Activated CD4-positive, alpha-beta T cell treated with anti-CD3 and anti-CD28 coated beads, Interleukin-2, amount 10 ng/mL, durations not matched to agents 7 days and 5 days (primary cell): ENCODE results near the gene ARHGAP21. TPM values are rescaled to one million over a fixed set of nuclear protein-coding genes. Genes with fewer than 3 reads are reported as not detected.

ENCODE experiments used
- CTCF ChIA-PET: fragments of 350-600 bp; sonication (Branson Sonifier 250); formaldehyde crosslinking; loops from one replicate; lab custom pipeline; 2021; ENCODE audit warnings: antibody characterized with exemption; lab: Charles Lee
- POLR2A ChIA-PET: fragments of 350-600 bp; sonication (Branson Sonifier 250); formaldehyde crosslinking; loops from one replicate; lab custom pipeline; 2021; ENCODE audit warnings: antibody characterized with exemption; lab: Charles Lee
- DNase-seq: peaks from one replicate; pipeline ENCODE4 v3.0.0-alpha.2; 2020
- H3K27ac Mint-ChIP-seq: one replicate; pipeline ENCODE4 v1.8.0; 2021; ENCODE audit warnings: mild to moderate bottlenecking, moderate library complexity, mixed read lengths
- H3K27me3 Mint-ChIP-seq: one replicate; pipeline ENCODE4 v1.8.0; 2021; ENCODE audit warnings: mixed read lengths
- H3K36me3 Mint-ChIP-seq: one replicate; pipeline ENCODE4 v1.8.0; 2021; ENCODE audit warnings: low read depth, mixed read lengths
- H3K4me1 Mint-ChIP-seq: one replicate; pipeline ENCODE4 v1.8.0; 2021; ENCODE audit warnings: mixed read lengths
- H3K4me3 Mint-ChIP-seq: one replicate; pipeline ENCODE4 v1.8.0; 2021; ENCODE audit warnings: mild to moderate bottlenecking, moderate library complexity, mixed read lengths
- H3K9me3 Mint-ChIP-seq: one replicate; pipeline ENCODE4 v1.8.0; 2021; ENCODE audit warnings: mixed read lengths
- total RNA-seq, 2 experiments: library from RNA; stranded (reverse); gene quantifications; one replicate each; pipeline ENCODE4 v1.2.3, GENCODE V29; 2021

ARHGAP21 gene
- total RNA-seq, 2 experiments from 2014 or later: 26.1 to 27.4 TPM

GRCh38 chr10:24698270-24698669 lies 25.4 kb downstream of the ARHGAP21 start:
- H3K27ac Mint-ChIP-seq: no peak overlapping the region
- ChIA-PET POLR2A (no interaction called here), CTCF (interaction anchor here (0.7 to 0.8 kb wide), 2 partner anchors 11 to 39 kb away, joined by 3 read pairs; no protein-coding TSS in a partner anchor)
- no peaks in the 10 kb centered on the region for H3K36me3 Mint-ChIP-seq
- no peak overlapping the region for H3K4me3 Mint-ChIP-seq
- no peaks in the 10 kb centered on the region for H3K9me3 Mint-ChIP-seq
- DNase-seq: no peak
- peaks cover 16% of the 10 kb centered on the region for H3K4me1 Mint-ChIP-seq
- H3K27me3 Mint-ChIP-seq: no peaks in the 10 kb centered on the region

- DNase-seq: no peak
- Mint-ChIP-seq H3K4me1 (peaks cover 12% of the 10 kb centered on the region), H3K4me3 (no peak overlapping the region), H3K27ac (no peak overlapping the region), H3K36me3 (no peaks in the 10 kb centered on the region), H3K27me3 (no peaks in the 10 kb centered on the region), H3K9me3 (no peaks in the 10 kb centered on the region)
- POLR2A ChIA-PET: no interaction called here
- CTCF ChIA-PET: no interaction called here
These were observed 26.6 kb downstream of the ARHGAP21 start for GRCh38 chr10:24697080-24697479.

- POLR2A ChIA-PET: no interaction called here
- H3K36me3 Mint-ChIP-seq: no peaks in the 10 kb centered on the region
- no peak for DNase-seq
- CTCF ChIA-PET: interaction anchor here (1.3 kb wide), 1 partner anchor 12 kb away, joined by 3 read pairs; no protein-coding TSS in a partner anchor
- H3K4me3 Mint-ChIP-seq: no peak overlapping the region
- H3K27ac Mint-ChIP-seq: no peak overlapping the region
- H3K4me1 Mint-ChIP-seq: no peaks in the 10 kb centered on the region
- no peaks in the 10 kb centered on the region for H3K27me3 Mint-ChIP-seq
- no peaks in the 10 kb centered on the region for H3K9me3 Mint-ChIP-seq
These were observed 28.2 kb downstream of the ARHGAP21 start for GRCh38 chr10:24695452-24695851.

- no peaks in the 10 kb centered on the region for H3K4me1 Mint-ChIP-seq
- H3K27ac Mint-ChIP-seq: no peak overlapping the region
- ChIA-PET CTCF (interaction anchor here (0.5 to 1.2 kb wide), 2 partner anchors 8 to 49 kb away, joined by 3 read pairs; no protein-coding TSS in a partner anchor), POLR2A (no interaction called here)
- H3K9me3 Mint-ChIP-seq: no peaks in the 10 kb centered on the region
- H3K4me3 Mint-ChIP-seq: no peak overlapping the region
- H3K27me3 Mint-ChIP-seq: no peaks in the 10 kb centered on the region
- no peaks in the 10 kb centered on the region for H3K36me3 Mint-ChIP-seq
- DNase-seq: no peak
These were observed 29.6 kb downstream of the ARHGAP21 start for GRCh38 chr10:24694086-24694485.

GRCh38 chr10:24690961-24691512 lies 32.6 kb downstream of the ARHGAP21 start:
- Mint-ChIP-seq H3K4me3 (no peak overlapping the region), H3K4me1 (peaks cover 2% of the 10 kb centered on the region), H3K9me3 (no peaks in the 10 kb centered on the region), H3K36me3 (no peaks in the 10 kb centered on the region), H3K27ac (no peak overlapping the region), H3K27me3 (no peaks in the 10 kb centered on the region)
- ChIA-PET CTCF (interaction anchor here (1.1 kb wide), 1 partner anchor 10 kb away, joined by 3 read pairs; no protein-coding TSS in a partner anchor), POLR2A (no interaction called here)
- no peak for DNase-seq

- Mint-ChIP-seq H3K27me3 (no peaks in the 10 kb centered on the region), H3K27ac (no peak overlapping the region), H3K9me3 (no peaks in the 10 kb centered on the region), H3K4me1 (peaks cover 2% of the 10 kb centered on the region), H3K36me3 (no peaks in the 10 kb centered on the region), H3K4me3 (no peak overlapping the region)
- no peak for DNase-seq
- ChIA-PET CTCF (interaction anchor here (0.6 to 1.4 kb wide), 3 partner anchors 8 to 44 kb away, joined by 3 to 5 read pairs (median 3); no protein-coding TSS in a partner anchor), POLR2A (no interaction called here)
These were observed 37.6 kb downstream of the ARHGAP21 start for GRCh38 chr10:24685958-24686540.

GRCh38 chr10:24683554-24683953 lies 40.1 kb downstream of the ARHGAP21 start:
- CTCF ChIA-PET: interaction anchor here (1.2 kb wide), 1 partner anchor 40 kb away, joined by 4 read pairs; the partner anchor contains the start of gene ARHGAP21
- POLR2A ChIA-PET: no interaction called here
- no peak overlapping the region for H3K27ac Mint-ChIP-seq
- no peaks in the 10 kb centered on the region for H3K36me3 Mint-ChIP-seq
- H3K27me3 Mint-ChIP-seq: no peaks in the 10 kb centered on the region
- no peak for DNase-seq
- H3K4me3 Mint-ChIP-seq: no peak overlapping the region
- H3K9me3 Mint-ChIP-seq: peaks cover 3% of the 10 kb centered on the region
- H3K4me1 Mint-ChIP-seq: peaks cover 2% of the 10 kb centered on the region

- CTCF ChIA-PET: interaction anchor here (1.5 kb wide), 1 partner anchor 11 kb away, joined by 4 read pairs; no protein-coding TSS in a partner anchor
- H3K27me3 Mint-ChIP-seq: no peaks in the 10 kb centered on the region
- H3K9me3 Mint-ChIP-seq: peaks cover 3% of the 10 kb centered on the region
These were observed 42.1 kb downstream of the ARHGAP21 start for GRCh38 chr10:24681572-24682088.

GRCh38 chr10:24680647-24681524 lies 42.8 kb downstream of the ARHGAP21 start:
- Mint-ChIP-seq H3K27me3 (no peaks in the 10 kb centered on the region), H3K4me1 (no peaks in the 10 kb centered on the region), H3K4me3 (no peak overlapping the region), H3K27ac (no peak overlapping the region), H3K9me3 (peaks cover 3% of the 10 kb centered on the region), H3K36me3 (no peaks in the 10 kb centered on the region)
- CTCF ChIA-PET: interaction anchor here (1.5 kb wide), 1 partner anchor 10 kb away, joined by 4 read pairs; no protein-coding TSS in a partner anchor
- POLR2A ChIA-PET: no interaction called here
- no peak for DNase-seq

More at GRCh38 chr10:24681572-24682088, 42.1 kb downstream of the ARHGAP21 start:
- Mint-ChIP-seq H3K36me3 (no peaks in the 10 kb centered on the region), H3K4me1 (no peaks in the 10 kb centered on the region), H3K4me3 (no peak overlapping the region), H3K27ac (no peak overlapping the region)
- POLR2A ChIA-PET: no interaction called here
- DNase-seq: no peak

GRCh38 chr10:24678757-24679156 lies 44.9 kb downstream of the ARHGAP21 start:
- Mint-ChIP-seq H3K4me1 (no peaks in the 10 kb centered on the region), H3K27ac (no peak overlapping the region), H3K9me3 (peaks cover 3% of the 10 kb centered on the region), H3K36me3 (no peaks in the 10 kb centered on the region), H3K4me3 (no peak overlapping the region), H3K27me3 (no peaks in the 10 kb centered on the region)
- POLR2A ChIA-PET: no interaction called here
- CTCF ChIA-PET: no interaction called here
- no peak for DNase-seq

GRCh38 chr10:24674892-24675632 lies 48.6 kb downstream of the ARHGAP21 start:
- DNase-seq: no peak
- H3K4me3 Mint-ChIP-seq: no peak overlapping the region
- H3K9me3 Mint-ChIP-seq: peaks cover 3% of the 10 kb centered on the region
- CTCF ChIA-PET: no interaction called here
- peaks cover 4% of the 10 kb centered on the region for H3K4me1 Mint-ChIP-seq
- POLR2A ChIA-PET: no interaction called here
- no peak overlapping the region for H3K27ac Mint-ChIP-seq
- H3K27me3 Mint-ChIP-seq: no peaks in the 10 kb centered on the region
- no peaks in the 10 kb centered on the region for H3K36me3 Mint-ChIP-seq
